IMR-90 (cell line): ENCODE measurements around the gene MAP1LC3A. TPM values are rescaled to one million over a fixed set of nuclear protein-coding genes. Genes with fewer than 3 reads are reported as not detected.

ENCODE experiments used
- ATAC-seq: fragments of 200-7000 bp; cut with Tn5 transposase; 2 replicates; pipeline ENCODE4 v1.9.1; 2020; ENCODE audit warnings: low read depth, mild to moderate bottlenecking, moderate library complexity
- BruUV-seq: library from RNA; stranded (reverse); fragments of 400-500 nt; replicated peaks from 2 replicates; lab custom pipeline; 2021; lab: Mats Ljungman, UMichigan
- CTCF ChIA-PET: fragments of 300-600 bp; formaldehyde crosslinking; extraction: SDS; loops from one replicate; lab custom pipeline; 2021; ENCODE audit warnings: antibody characterized with exemption; lab: Yijun Ruan, JAX
- POLR2A ChIA-PET: fragments of 300-600 bp; sonication (Branson Sonifier 250); formaldehyde crosslinking; loops from one replicate; lab custom pipeline; 2022; ENCODE audit warnings: antibody characterized with exemption; ENCODE audit not compliant: unreplicated experiment; lab: Charles Lee
- DNase-seq: peaks from one replicate; pipeline ENCODE4 v3.0.0; 2013
- H2AFZ ChIP-seq: replicated peaks from 2 replicates; pipeline ENCODE3; 2013; ENCODE audit warnings: low read length, mild to moderate bottlenecking; ENCODE audit not compliant: poor library complexity
- H2AK5ac ChIP-seq: 2 replicates; pipeline ENCODE4 v1.6.1; 2013; ENCODE audit warnings: low read depth, low read length, inconsistent platforms
- H2AK9ac ChIP-seq: replicated peaks from 2 replicates; pipeline ENCODE3; 2013; ENCODE audit warnings: mild to moderate bottlenecking, low read depth, low read length, moderate library complexity; ENCODE audit not compliant: poor library complexity
- H2BK120ac ChIP-seq: 2 replicates; pipeline ENCODE4 v1.6.1; 2013; ENCODE audit warnings: low read depth, low read length, inconsistent platforms
- H2BK15ac ChIP-seq: 3 replicates; pipeline ENCODE4 v1.6.1; 2013; ENCODE audit warnings: low read depth, low read length, inconsistent platforms
- H2BK20ac ChIP-seq: 2 replicates; pipeline ENCODE4 v1.6.1; 2013; ENCODE audit warnings: low read depth, mild to moderate bottlenecking, inconsistent platforms, low read length, moderate library complexity
- H2BK5ac ChIP-seq: 2 replicates; pipeline ENCODE4 v1.6.1; 2013; ENCODE audit warnings: mild to moderate bottlenecking, low read depth, low read length, inconsistent platforms; ENCODE audit not compliant: poor library complexity, severe bottlenecking
- H3K14ac ChIP-seq: replicated peaks from 2 replicates; pipeline ENCODE4 v1.6.1; 2013; ENCODE audit warnings: low read depth, low read length, inconsistent platforms
- H3K18ac ChIP-seq: 2 replicates; pipeline ENCODE4 v1.6.1; 2013; ENCODE audit warnings: low read depth, low read length, control low read depth
- H3K23ac ChIP-seq: 2 replicates; pipeline ENCODE4 v1.6.1; 2013; ENCODE audit warnings: low read depth, low read length, inconsistent platforms
- H3K27ac ChIP-seq: 2 replicates; pipeline ENCODE4 v1.5.1; 2013; ENCODE audit warnings: mild to moderate bottlenecking, control low read depth, low read length; ENCODE audit not compliant: insufficient read depth
- H3K27me3 ChIP-seq: 2 replicates; pipeline ENCODE4 v1.6.1; 2013; ENCODE audit warnings: low read length; ENCODE audit not compliant: control insufficient read depth, insufficient read depth
- H3K36me3 ChIP-seq: 2 replicates; pipeline ENCODE4 v1.6.1; 2013; ENCODE audit warnings: low read length, mixed read lengths; ENCODE audit not compliant: control insufficient read depth, insufficient read depth
- H3K4ac ChIP-seq: 2 replicates; pipeline ENCODE4 v1.6.1; 2013; ENCODE audit warnings: low read depth, low read length, inconsistent platforms
- H3K4me1 ChIP-seq: 2 replicates; pipeline ENCODE4 v1.6.1; 2013; ENCODE audit warnings: low read length, mixed read lengths; ENCODE audit not compliant: control insufficient read depth, insufficient read depth
- H3K4me2 ChIP-seq: 2 replicates; pipeline ENCODE4 v1.6.1; 2013; ENCODE audit warnings: low read depth, mild to moderate bottlenecking, control low read depth, low read length, moderate library complexity
- H3K4me3 ChIP-seq: 2 replicates; pipeline ENCODE4 v1.5.1; 2013; ENCODE audit warnings: low read depth, mild to moderate bottlenecking, control low read depth, low read length, moderate library complexity; ENCODE audit not compliant: insufficient read depth
- H3K56ac ChIP-seq: 2 replicates; pipeline ENCODE4 v1.6.1; 2013; ENCODE audit warnings: low read length, inconsistent platforms; ENCODE audit not compliant: insufficient read depth; ENCODE audit errors: extremely low read depth
- H3K79me1 ChIP-seq, 2 experiments: 2 replicates each; pipeline ENCODE4 v1.6.1; 2013; ENCODE audit warnings: low read length in 2 of 2, inconsistent platforms in 1 of 2, low read depth in 1 of 2
- H3K9ac ChIP-seq: 2 replicates; pipeline ENCODE4 v1.6.1; 2013; ENCODE audit warnings: low read depth, low read length, control low read depth
- H3K9me1 ChIP-seq: 2 replicates; pipeline ENCODE4 v1.6.1; 2013; ENCODE audit warnings: low read length, inconsistent platforms; ENCODE audit not compliant: insufficient read depth
- H3K9me3 ChIP-seq: 2 replicates; pipeline ENCODE4 v1.6.1; 2013; ENCODE audit warnings: low read length; ENCODE audit not compliant: control insufficient read depth, insufficient read depth
- H4K20me1 ChIP-seq: 2 replicates; pipeline ENCODE4 v1.6.1; 2013; ENCODE audit warnings: low read length, inconsistent platforms; ENCODE audit not compliant: insufficient read depth
- H4K5ac ChIP-seq: 2 replicates; pipeline ENCODE4 v1.6.1; 2013; ENCODE audit warnings: mild to moderate bottlenecking, low read depth, low read length, control low read depth
- H4K8ac ChIP-seq, 2 experiments: 2 replicates each; pipeline ENCODE4 v1.6.1; 2013; ENCODE audit warnings: low read depth in 2 of 2, low read length in 2 of 2, control low read depth in 1 of 2, inconsistent platforms in 1 of 2
- H4K91ac ChIP-seq: 2 replicates; pipeline ENCODE4 v1.6.1; 2013; ENCODE audit warnings: low read depth, low read length, inconsistent platforms; ENCODE audit not compliant: insufficient read depth
- BHLHE40 ChIP-seq: fragments of 150-350 bp; IDR thresholded peaks from 2 replicates; pipeline ENCODE4 v1.6.1; 2016; ENCODE audit warnings: mild to moderate bottlenecking, low read depth, low read length
- CEBPB ChIP-seq: IDR thresholded peaks from 2 replicates; pipeline ENCODE4 v1.6.1; 2012; ENCODE audit warnings: low read depth, low read length, improper control_type of control experiment
- CHD1 ChIP-seq: IDR thresholded peaks from 2 replicates; pipeline ENCODE4 v1.6.1; 2012; ENCODE audit warnings: low read depth, low read length, improper control_type of control experiment
- CTCF ChIP-seq: conservative IDR thresholded peaks from 2 replicates; pipeline ENCODE4 v1.5.1; 2012; ENCODE audit warnings: mild to moderate bottlenecking, low read depth, low read length, improper control_type of control experiment
- ELK1 ChIP-seq: fragments of 150-350 bp; IDR thresholded peaks from 2 replicates; pipeline ENCODE4 v1.6.1; 2016; ENCODE audit warnings: low read depth, mild to moderate bottlenecking, low read length, moderate library complexity, borderline replicate concordance
- FOS ChIP-seq: fragments of 150-350 bp; IDR thresholded peaks from 2 replicates; pipeline ENCODE4 v1.6.1; 2016; ENCODE audit warnings: low read depth, low read length
- MAFK ChIP-seq: IDR thresholded peaks from 2 replicates; pipeline ENCODE4 v1.6.1; 2012; ENCODE audit warnings: low read depth, low read length, improper control_type of control experiment
- MAZ ChIP-seq: IDR thresholded peaks from 2 replicates; pipeline ENCODE4 v1.6.1; 2012; ENCODE audit warnings: low read depth, mild to moderate bottlenecking, low read length, improper control_type of control experiment, moderate library complexity, borderline replicate concordance
- MXI1 ChIP-seq: IDR thresholded peaks from 2 replicates; pipeline ENCODE4 v1.6.1; 2012; ENCODE audit warnings: low read depth, mild to moderate bottlenecking, low read length, moderate library complexity, borderline replicate concordance
- NFE2L2 ChIP-seq: fragments of 150-350 bp; IDR thresholded peaks from 2 replicates; pipeline ENCODE4 v1.6.1; 2016; ENCODE audit warnings: low read depth, mild to moderate bottlenecking, low read length
- POLR2A ChIP-seq: IDR thresholded peaks from 2 replicates; pipeline ENCODE4 v1.6.1; 2012; ENCODE audit warnings: mild to moderate bottlenecking, low read depth, low read length
- RAD21 ChIP-seq: IDR thresholded peaks from 2 replicates; pipeline ENCODE4 v1.6.1; 2012; ENCODE audit warnings: low read length, improper control_type of control experiment
- RCOR1 ChIP-seq: IDR thresholded peaks from 2 replicates; pipeline ENCODE4 v1.6.1; 2012; ENCODE audit warnings: mild to moderate bottlenecking, low read length, improper control_type of control experiment; ENCODE audit not compliant: insufficient replicate concordance
- RFX5 ChIP-seq: IDR thresholded peaks from 2 replicates; pipeline ENCODE4 v1.8.0; 2012; ENCODE audit warnings: low read depth, mild to moderate bottlenecking, low read length, moderate library complexity
- SMC3 ChIP-seq: fragments of 150-350 bp; IDR thresholded peaks from 2 replicates; pipeline ENCODE4 v1.6.1; 2016; ENCODE audit warnings: low read depth, mild to moderate bottlenecking, antibody characterized with exemption, low read length, moderate library complexity
- USF2 ChIP-seq: fragments of 150-350 bp; IDR thresholded peaks from 2 replicates; pipeline ENCODE4 v1.6.1; 2017; ENCODE audit warnings: mild to moderate bottlenecking, antibody characterized with exemption, low read length, low read depth
- WGBS, 2 experiments: methylation state at CpG; one replicate each; pipeline versions ENCODE4 v1.1.5 to v1.1.7; 2013; ENCODE audit warnings: missing lambda C conversion rate in 2 of 2; ENCODE audit not compliant: insufficient read length in 1 of 2; ENCODE audit errors: extremely low coverage in 2 of 2; 5-methylcytosine and 5-hydroxymethylcytosine counted together
- dilution Hi-C: fragments of 300-500 bp; cut with HindIII; formaldehyde crosslinking; loops from one replicate; pipeline ENCODE4 v1.14.3; 2018; ENCODE audit warnings: low sequenced_read_pairs; ENCODE audit not compliant: unreplicated experiment
- in situ Hi-C: fragments of 300-500 bp; cut with MboI; formaldehyde crosslinking; loops from 3 replicates; pipeline ENCODE4 v1.14.3; 2019; ENCODE audit warnings: low sequenced_read_pairs, inconsistent platforms, mixed read lengths
- intact Hi-C: fragments of 100-400 bp; cut with micrococcal nuclease; formaldehyde crosslinking; loops from 2 replicates; pipeline ENCODE4 v1.10.0; 2022
- polyA plus RNA-seq, 3 experiments: library from polyadenylated mRNA; depleted of rRNA; stranded (reverse); fragments of >200 nt; gene quantifications; 2 replicates each; pipeline ENCODE4 v1.2.3, GENCODE V29; 2012; ENCODE audit warnings: low replicate concordance in 1 of 3
- total RNA-seq: library from RNA; depleted of rRNA; stranded (reverse); fragments of >200 nt; gene quantifications from 2 replicates; pipeline ENCODE4 v1.2.3, GENCODE V29; 2012

The MAP1LC3A gene
- total and polyA plus RNA-seq, 2 of the 4 experiments (the other 2 are of a cell fraction), result 10.0 to 39.7 TPM

DNA sequence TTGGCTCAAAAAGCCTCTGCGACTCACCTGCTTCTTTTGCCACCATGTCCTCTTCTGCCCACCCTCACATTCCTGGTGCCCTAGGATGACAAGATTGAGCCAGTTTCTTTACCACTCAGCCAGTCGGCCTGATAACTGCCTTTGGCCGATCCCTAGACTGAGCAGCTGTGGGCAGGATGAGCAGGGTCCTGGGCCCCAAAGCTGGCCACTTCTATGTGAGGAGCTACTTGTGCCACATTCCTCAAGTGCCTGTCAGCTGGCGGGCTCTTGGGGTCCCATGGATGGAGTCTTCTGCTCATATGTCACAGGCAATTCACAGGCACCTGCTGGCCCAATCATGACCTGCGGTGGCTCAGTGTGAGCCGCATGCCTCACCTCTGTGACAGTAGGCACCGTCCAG lies 25.8 kb upstream of the MAP1LC3A start:
- no peaks in the 10 kb centered on the region for H3K27me3 ChIP-seq
- ATAC-seq (no peak), DNase-seq (no peak)
- H3K9me1 ChIP-seq, result peaks cover 34% of the 10 kb centered on the region
- no peak overlapping the region for H3K9ac ChIP-seq
- no peak overlapping the region for H2BK15ac ChIP-seq
- H3K4me3 ChIP-seq, result no peak overlapping the region
- no peak overlapping the region for H4K5ac ChIP-seq
- no peak overlapping the region for H2AK5ac ChIP-seq
- H3K4me2 ChIP-seq, result no peak overlapping the region
- H3K18ac ChIP-seq, result no peak overlapping the region
- H3K9me3 ChIP-seq, result no peaks in the 10 kb centered on the region
- CTCF ChIA-PET, result no interaction called here
- TF ChIP-seq MXI1 (no peak), ELK1 (no peak), POLR2A (no peak), CHD1 (no peak), MAZ (no peak), MAFK (no peak), FOS (no peak), RCOR1 (no peak), RFX5 (no peak), RAD21 (no peak), USF2 (no peak), CTCF (no peak), BHLHE40 (no peak), SMC3 (no peak), CEBPB (no peak), NFE2L2 (no peak)
- no peak overlapping the region for H3K56ac ChIP-seq
- H4K8ac ChIP-seq, result no peak overlapping the region
- H3K14ac ChIP-seq, result no peak overlapping the region
- 100% methylated on average over 4 of the region's 7 CpGs; no CpG with 5 or more reads in 1 of the 2 experiments for WGBS, 2 experiments
- peaks cover 82% of the 10 kb centered on the region for H3K36me3 ChIP-seq
- intact Hi-C loops (no loop called here), dilution Hi-C loops (no loop called here), in situ Hi-C loops (no loop called here)
- H2AK9ac ChIP-seq, result no peak overlapping the region
- no peak overlapping the region for H2AFZ ChIP-seq
- no peak overlapping the region for H3K27ac ChIP-seq
- no peak overlapping the region for H3K23ac ChIP-seq
- H2BK20ac ChIP-seq, result no peak overlapping the region
- H3K4me1 ChIP-seq, result peaks cover 11% of the 10 kb centered on the region
- no peak overlapping the region for H4K91ac ChIP-seq
- H3K4ac ChIP-seq, result no peak overlapping the region
- H2BK120ac ChIP-seq, result no peak overlapping the region
- H4K20me1 ChIP-seq, result peaks cover 17% of the 10 kb centered on the region
- POLR2A ChIA-PET, result no interaction called here
- no peak overlapping the region for H2BK5ac ChIP-seq
- no TSS peak for BruUV-seq
- peaks cover 42 to 84% of the 10 kb centered on the region in 2 experiments for H3K79me1 ChIP-seq
